ENCODE data around the gene TRAF6. TPM values are rescaled to one million over a fixed set of nuclear protein-coding genes. Genes with fewer than 3 reads are reported as not detected.

TRAF6 gene
- total RNA-seq, 6 experiments from 2014 or later = 7.9 to 9.5 (median 8.3) TPM

GRCh38 chr11:36540998-36541397 lies 30.9 kb upstream of the TRAF6 start:
- peaks cover 19% of the 10 kb centered on the region for H3K27me3 Mint-ChIP-seq (ENCODE audit: insufficient read depth)
- peaks cover 5% of the 10 kb centered on the region; the same call in 1 of the 2 replicates for H3K4me1 Mint-ChIP-seq (ENCODE audit: low read depth)
- no peaks in the 10 kb centered on the region for H3K9me3 Mint-ChIP-seq
- no peak overlapping the region for H3K4me3 Mint-ChIP-seq
- no peaks in the 10 kb centered on the region for H3K36me3 Mint-ChIP-seq (ENCODE audit: low read depth)
- no peak overlapping the region for H3K27ac Mint-ChIP-seq
- TF ChIP-seq, protein P1, sequence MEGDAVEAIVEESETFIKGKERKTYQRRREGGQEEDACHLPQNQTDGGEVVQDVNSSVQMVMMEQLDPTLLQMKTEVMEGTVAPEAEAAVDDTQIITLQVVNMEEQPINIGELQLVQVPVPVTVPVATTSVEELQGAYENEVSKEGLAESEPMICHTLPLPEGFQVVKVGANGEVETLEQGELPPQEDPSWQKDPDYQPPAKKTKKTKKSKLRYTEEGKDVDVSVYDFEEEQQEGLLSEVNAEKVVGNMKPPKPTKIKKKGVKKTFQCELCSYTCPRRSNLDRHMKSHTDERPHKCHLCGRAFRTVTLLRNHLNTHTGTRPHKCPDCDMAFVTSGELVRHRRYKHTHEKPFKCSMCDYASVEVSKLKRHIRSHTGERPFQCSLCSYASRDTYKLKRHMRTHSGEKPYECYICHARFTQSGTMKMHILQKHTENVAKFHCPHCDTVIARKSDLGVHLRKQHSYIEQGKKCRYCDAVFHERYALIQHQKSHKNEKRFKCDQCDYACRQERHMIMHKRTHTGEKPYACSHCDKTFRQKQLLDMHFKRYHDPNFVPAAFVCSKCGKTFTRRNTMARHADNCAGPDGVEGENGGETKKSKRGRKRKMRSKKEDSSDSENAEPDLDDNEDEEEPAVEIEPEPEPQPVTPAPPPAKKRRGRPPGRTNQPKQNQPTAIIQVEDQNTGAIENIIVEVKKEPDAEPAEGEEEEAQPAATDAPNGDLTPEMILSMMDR (IDR thresholded peaks at IDR 0.05) = peak; percentile 67
- peak; percentile 55 for DNase-seq

- no peak for DNase-seq
- no peak overlapping the region for H3K4me3 Mint-ChIP-seq
- no peaks in the 10 kb centered on the region for H3K4me1 Mint-ChIP-seq (ENCODE audit: low read depth)
- TF ChIP-seq, protein P1 (IDR thresholded peaks at IDR 0.05) = no peak
- H3K27me3 Mint-ChIP-seq (ENCODE audit: insufficient read depth) = peaks cover 2% of the 10 kb centered on the region
- H3K36me3 Mint-ChIP-seq (ENCODE audit: low read depth) = no peaks in the 10 kb centered on the region
- H3K27ac Mint-ChIP-seq = no peak overlapping the region
- H3K9me3 Mint-ChIP-seq = no peaks in the 10 kb centered on the region
These were observed 24.3 kb upstream of the TRAF6 start for GRCh38 chr11:36534276-36534840.

- TF ChIP-seq, protein P1 (IDR thresholded peaks at IDR 0.05) = no peak
- no peaks in the 10 kb centered on the region for H3K4me1 Mint-ChIP-seq (ENCODE audit: low read depth)
These were observed 23.0 kb upstream of the TRAF6 start for GRCh38 chr11:36532941-36533601.

DNA sequence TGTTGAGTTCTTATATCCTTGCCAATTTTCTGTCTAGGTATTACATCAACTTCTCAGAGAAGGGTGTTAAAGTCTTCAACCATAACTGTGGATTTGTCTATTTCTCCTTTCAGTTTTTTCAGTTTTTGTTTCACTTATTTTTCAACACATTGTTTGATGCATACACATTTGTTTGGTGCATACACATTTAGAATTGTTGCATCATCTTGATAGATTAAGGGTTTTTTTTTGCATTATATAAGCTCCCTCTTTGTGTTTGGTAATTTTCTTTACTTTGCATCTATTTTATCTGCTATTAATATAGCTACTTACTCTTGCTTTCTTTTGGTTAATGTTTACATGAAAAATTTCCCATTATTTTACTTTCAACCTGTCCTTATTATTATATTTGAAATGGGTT lies 20.8 kb upstream of the TRAF6 start:
- TF ChIP-seq, protein P1 (IDR thresholded peaks at IDR 0.05) = no peak
- no peaks in the 10 kb centered on the region for H3K36me3 Mint-ChIP-seq (ENCODE audit: low read depth)
- H3K9me3 Mint-ChIP-seq = no peaks in the 10 kb centered on the region
- H3K4me1 Mint-ChIP-seq (ENCODE audit: low read depth) = no peaks in the 10 kb centered on the region
- H3K27ac Mint-ChIP-seq = no peak overlapping the region
- no peak for DNase-seq
- H3K27me3 Mint-ChIP-seq (ENCODE audit: insufficient read depth) = peaks cover 2% of the 10 kb centered on the region
- no peak overlapping the region for H3K4me3 Mint-ChIP-seq

More at GRCh38 chr11:36532941-36533601, 23.0 kb upstream of the TRAF6 start:
- Mint-ChIP-seq H3K27me3 (ENCODE audit: insufficient read depth) (peaks cover 2% of the 10 kb centered on the region), H3K9me3 (no peaks in the 10 kb centered on the region), H3K36me3 (ENCODE audit: low read depth) (no peaks in the 10 kb centered on the region), H3K27ac (no peak overlapping the region), H3K4me3 (no peak overlapping the region)
- DNase-seq = no peak

DNA sequence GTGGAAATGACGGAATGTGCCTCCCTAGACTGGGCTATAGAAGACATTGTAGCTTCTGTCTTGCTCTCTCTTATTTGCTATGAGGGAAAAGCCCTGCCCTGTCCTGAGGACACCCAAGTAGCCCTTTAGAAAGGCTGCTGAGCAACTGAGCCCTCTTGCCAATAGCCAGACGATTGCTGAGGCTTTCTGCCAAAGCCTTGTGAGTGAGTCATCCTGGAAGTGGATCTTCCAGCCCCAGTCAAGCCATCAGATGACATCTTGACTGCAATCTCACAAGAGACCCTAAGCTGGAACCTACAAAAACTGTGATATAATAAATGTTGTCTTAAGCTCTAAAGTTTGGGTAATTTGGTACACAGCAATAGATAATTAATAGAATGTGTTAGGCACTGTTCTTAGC lies 3.9 kb upstream of the TRAF6 start:
- Mint-ChIP-seq H3K27me3 (ENCODE audit: insufficient read depth) (peaks cover 10% of the 10 kb centered on the region; the same call in 1 of the 2 replicates), H3K9me3 (peaks cover 18% of the 10 kb centered on the region), H3K4me1 (ENCODE audit: low read depth) (peaks cover 19% of the 10 kb centered on the region), H3K4me3 (no peak overlapping the region), H3K27ac (no peak overlapping the region), H3K36me3 (ENCODE audit: low read depth) (peaks cover 13% of the 10 kb centered on the region)
- DNase-seq = no peak
- TF ChIP-seq, protein P1 (IDR thresholded peaks at IDR 0.05) = no peak

All from HFFc6 (cell line).